Lower lobe of right lung (tissue), 2 donors: ENCODE data around the gene MRAP. TPM values are rescaled to one million over a fixed set of nuclear protein-coding genes. Genes with fewer than 3 reads are reported as not detected.

Experiments used
- ATAC-seq, 2 donors: fragments of 200-7000 bp; cut with Tn5 transposase; one replicate each; pipeline ENCODE4 v1.9.1; 2020 to 2022; ENCODE audit warnings: mild to moderate bottlenecking in 2 of 2, moderate library complexity in 2 of 2
- DNase-seq: peaks from one replicate; pipeline ENCODE4 v3.0.0-alpha.2; 2020
- H3K27ac ChIP-seq: fragments of 200-600 bp; one replicate; pipeline ENCODE4 v1.8.0; 2022
- H3K27me3 ChIP-seq: fragments of 200-600 bp; one replicate; pipeline ENCODE4 v1.8.0; 2022; ENCODE audit warnings: low read depth
- H3K36me3 ChIP-seq: fragments of 200-600 bp; one replicate; pipeline ENCODE4 v1.8.0; 2022; ENCODE audit warnings: mild to moderate bottlenecking
- H3K4me1 ChIP-seq: fragments of 200-600 bp; one replicate; pipeline ENCODE4 v1.8.0; 2022
- H3K4me3 ChIP-seq: fragments of 200-600 bp; one replicate; pipeline ENCODE4 v1.8.0; 2022; ENCODE audit warnings: mild to moderate bottlenecking
- H3K9me3 ChIP-seq: fragments of 200-600 bp; one replicate; pipeline ENCODE4 v1.8.0; 2022
- CTCF ChIP-seq: fragments of 200-600 bp; IDR thresholded peaks from one replicate; pipeline ENCODE4 v1.8.0; 2022; ENCODE audit warnings: antibody characterized with exemption, mild to moderate bottlenecking
- intact Hi-C: fragments of 100-400 bp; cut with DNase I; formaldehyde crosslinking; loops from one replicate; pipeline ENCODE4 v1.11.0; 2022
- total RNA-seq: library from RNA; stranded (reverse); fragmentation: NEBNext Ultra II Directional; extraction: Animal tissue kit (Norgen Biotek cat#: 25700); gene quantifications from one replicate; pipeline ENCODE4 v1.2.1, GENCODE V29; 2021
- donor health status: DM: no; HTN: yes; CAD: no; lungs with severe emphysema.

Gene MRAP
- total RNA-seq, 1 donor from 2014 or later: not detected

- ATAC-seq: no peak
- no peak for TF ChIP-seq CTCF
- Histone ChIP-seq H3K4me1 (no peaks in the 10 kb centered on the region), H3K27ac (no peak overlapping the region), H3K36me3 (peaks cover 100% of the 10 kb centered on the region), H3K4me3 (no peak overlapping the region), H3K27me3 (no peaks in the 10 kb centered on the region), H3K9me3 (no peaks in the 10 kb centered on the region)
- intact Hi-C loops: no loop called here
- DNase-seq: no peak
Measured at GRCh38 chr21:32350211-32350980, 51.7 kb downstream of the MRAP start.

DNA sequence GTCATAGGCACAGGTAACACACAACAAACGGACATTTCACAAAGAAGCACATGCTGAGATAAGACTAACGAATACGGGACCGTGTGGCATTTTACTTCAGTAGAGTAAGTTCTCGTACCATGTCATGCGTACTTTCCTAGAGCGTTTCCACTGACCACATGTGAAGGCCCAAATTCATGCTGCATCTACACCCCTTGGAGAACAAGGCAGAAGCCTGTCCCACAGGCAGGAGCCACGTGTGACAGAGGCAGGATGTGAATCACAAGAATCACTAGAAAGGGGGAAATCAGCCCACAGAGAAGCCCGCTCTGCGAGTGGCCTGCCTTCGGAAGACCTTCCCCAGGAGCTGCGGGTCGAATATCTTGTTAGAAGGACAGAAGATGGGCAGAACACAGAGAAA is 52.3 kb downstream of the MRAP start:
- no peak for DNase-seq
- Histone ChIP-seq H3K36me3 (peaks cover 100% of the 10 kb centered on the region), H3K9me3 (no peaks in the 10 kb centered on the region), H3K27ac (no peak overlapping the region), H3K4me1 (no peaks in the 10 kb centered on the region), H3K27me3 (no peaks in the 10 kb centered on the region), H3K4me3 (no peak overlapping the region)
- intact Hi-C loops: no loop called here
- no peak for ATAC-seq
- TF ChIP-seq CTCF: no peak

DNA sequence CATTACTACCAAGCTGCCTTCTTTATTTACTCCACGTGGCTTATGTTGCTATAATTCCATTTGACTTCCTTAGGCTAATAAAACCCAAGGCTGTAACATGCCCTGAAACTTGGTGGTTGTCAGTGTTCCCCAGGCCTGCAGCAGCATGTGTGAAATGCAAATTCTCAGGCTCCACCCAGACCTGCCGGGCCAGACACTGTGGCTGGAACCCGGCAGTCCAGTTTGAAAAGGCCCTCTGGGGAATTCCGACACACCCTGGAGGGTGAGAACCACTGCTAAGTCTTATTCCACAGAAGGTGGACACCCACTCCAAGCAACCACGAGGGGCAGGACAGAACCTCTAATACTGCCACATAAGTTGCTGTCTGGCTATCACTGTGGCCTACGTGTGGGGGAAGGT is 52.8 kb downstream of the MRAP start:
- DNase-seq (no peak), ATAC-seq (peak in 1 of 2 donors; percentile 41)
- Histone ChIP-seq H3K27me3 (no peaks in the 10 kb centered on the region), H3K27ac (no peak overlapping the region), H3K9me3 (no peaks in the 10 kb centered on the region), H3K4me3 (no peak overlapping the region), H3K4me1 (no peaks in the 10 kb centered on the region), H3K36me3 (peaks cover 100% of the 10 kb centered on the region)
- intact Hi-C loops: no loop called here
- TF ChIP-seq CTCF: no peak

DNA sequence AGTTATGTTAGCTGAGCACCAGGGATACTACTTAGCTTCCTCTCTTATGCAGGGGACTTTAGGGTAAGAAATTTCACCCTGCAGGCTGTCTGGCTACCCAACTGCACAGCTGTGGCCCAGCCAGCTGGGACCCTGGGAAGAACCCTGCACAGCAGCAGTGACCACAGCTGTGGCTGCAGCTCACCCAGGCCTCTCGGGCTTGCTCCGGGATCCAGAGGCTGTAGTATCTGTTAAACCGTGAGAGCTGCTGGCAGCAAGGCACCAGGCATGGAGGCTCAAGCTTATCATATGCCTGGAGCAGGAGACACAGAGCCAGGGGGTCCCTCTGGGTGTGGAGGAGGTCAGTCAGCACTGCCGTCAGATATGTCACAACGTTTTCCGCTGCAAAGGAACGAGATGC is 53.9 kb downstream of the MRAP start:
- H3K27me3 ChIP-seq: no peaks in the 10 kb centered on the region
- H3K4me1 ChIP-seq: no peaks in the 10 kb centered on the region
- no peak overlapping the region for H3K27ac ChIP-seq
- peaks cover 100% of the 10 kb centered on the region for H3K36me3 ChIP-seq
- ATAC-seq: no peak
- intact Hi-C loops: no loop called here
- no peak for DNase-seq
- H3K4me3 ChIP-seq: no peak overlapping the region
- no peaks in the 10 kb centered on the region for H3K9me3 ChIP-seq
- no peak for TF ChIP-seq CTCF

DNA sequence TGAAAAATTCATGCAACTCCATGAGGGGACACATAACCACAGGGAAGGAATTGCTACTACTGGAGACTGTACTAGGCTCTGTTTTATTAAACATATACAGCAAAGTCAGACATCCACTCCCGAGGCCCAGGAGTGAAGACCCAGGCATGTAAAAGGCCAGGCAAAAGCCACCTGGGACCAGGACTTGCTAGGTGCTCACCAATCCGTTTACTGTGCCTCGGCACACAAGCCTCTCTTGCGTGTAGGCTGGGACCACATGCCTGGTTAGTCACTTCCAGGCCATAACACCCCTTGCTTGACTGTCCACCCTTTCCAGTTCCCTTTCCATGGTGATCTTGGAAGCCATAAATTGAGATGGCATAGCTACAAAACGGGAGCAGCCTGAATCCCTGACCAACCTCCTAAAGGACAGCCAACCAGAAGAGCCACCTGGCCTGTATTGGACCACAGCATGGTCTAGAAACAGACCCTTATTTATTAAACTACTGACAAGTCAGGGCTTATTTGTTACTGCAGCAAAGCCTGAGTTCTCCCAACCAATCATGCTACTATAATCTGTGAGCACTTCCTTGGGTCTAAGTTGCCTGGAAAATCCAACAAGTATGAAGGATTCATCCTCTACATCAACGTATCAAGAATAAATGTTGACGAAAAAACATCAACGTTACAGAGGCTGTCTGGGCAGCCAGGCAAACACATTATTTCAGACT is 54.5 kb downstream of the MRAP start:
- Histone ChIP-seq H3K4me3 (no peak overlapping the region), H3K27me3 (no peaks in the 10 kb centered on the region), H3K9me3 (no peaks in the 10 kb centered on the region), H3K4me1 (no peaks in the 10 kb centered on the region), H3K36me3 (peaks cover 100% of the 10 kb centered on the region), H3K27ac (no peak overlapping the region)
- ATAC-seq (no peak), DNase-seq (no peak)
- intact Hi-C loops: no loop called here
- TF ChIP-seq CTCF: no peak
